ENCODE measurements around the gene RPS27A. TPM values are rescaled to one million over a fixed set of nuclear protein-coding genes. Genes with fewer than 3 reads are reported as not detected.

Gene RPS27A
- total and polyA plus RNA-seq, 9 of the 15 experiments (the other 6 are each of a cell fraction or from before 2014, with no cell fraction given) = 1,383 to 3,282 (median 2,242) TPM

DNA sequence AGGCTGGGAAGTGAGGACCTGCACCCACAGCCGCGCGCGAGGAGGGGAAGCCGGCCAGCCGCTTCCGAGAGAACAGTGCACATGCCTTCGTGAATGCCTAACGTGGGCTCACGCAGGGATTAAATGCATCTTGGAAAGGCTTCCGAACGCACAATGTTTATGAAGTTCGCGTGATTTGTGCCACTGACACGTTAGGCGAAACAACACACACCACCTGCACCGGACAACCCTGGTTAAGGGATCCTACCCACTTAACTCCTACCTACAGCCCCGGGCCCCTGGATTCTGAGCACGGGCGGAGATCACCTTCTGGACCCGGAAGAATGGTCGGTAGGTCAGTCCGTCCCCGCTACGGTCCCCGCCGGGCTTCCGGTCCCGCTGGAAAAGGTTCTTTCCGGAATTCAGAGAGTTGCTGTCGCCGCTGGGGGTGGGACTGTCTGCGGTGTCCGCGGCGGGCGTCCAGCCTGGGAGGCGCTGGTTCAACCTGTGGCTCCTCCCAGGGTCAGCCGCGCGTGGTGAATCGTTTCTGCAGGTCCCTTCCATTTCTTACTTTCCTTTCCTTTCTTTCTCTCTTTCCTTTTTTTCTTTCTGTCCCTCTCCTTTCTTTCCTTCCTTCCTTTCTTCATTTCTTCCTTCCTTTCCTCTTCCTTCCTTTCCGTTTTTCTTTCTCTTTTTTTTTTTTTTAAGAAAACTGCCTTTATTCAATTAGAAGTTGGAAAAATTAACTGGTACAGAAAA lies 36.6 kb downstream of the RPS27A start, which contains the start of gene MTIF2 (continued):
- TF ChIP-seq TAF1 (IDR thresholded peaks at IDR 0.05; ENCODE audit: control insufficient read depth, extremely low read depth, insufficient read depth, low read length, severe bottlenecking) = peak; percentile 97
- no peak for TF ChIP-seq HDAC6 (IDR thresholded peaks at IDR 0.05; ENCODE audit: low read depth, low read length)
- no peak for TF ChIP-seq RBM34 (IDR thresholded peaks at IDR 0.05; ENCODE audit: borderline replicate concordance, insufficient read depth, low read length)
- peak; percentile 94 for TF ChIP-seq ETV1 (tag; conservative IDR thresholded peaks at IDR 0.05; ENCODE audit: low read depth)
- TF ChIP-seq, protein P1, sequence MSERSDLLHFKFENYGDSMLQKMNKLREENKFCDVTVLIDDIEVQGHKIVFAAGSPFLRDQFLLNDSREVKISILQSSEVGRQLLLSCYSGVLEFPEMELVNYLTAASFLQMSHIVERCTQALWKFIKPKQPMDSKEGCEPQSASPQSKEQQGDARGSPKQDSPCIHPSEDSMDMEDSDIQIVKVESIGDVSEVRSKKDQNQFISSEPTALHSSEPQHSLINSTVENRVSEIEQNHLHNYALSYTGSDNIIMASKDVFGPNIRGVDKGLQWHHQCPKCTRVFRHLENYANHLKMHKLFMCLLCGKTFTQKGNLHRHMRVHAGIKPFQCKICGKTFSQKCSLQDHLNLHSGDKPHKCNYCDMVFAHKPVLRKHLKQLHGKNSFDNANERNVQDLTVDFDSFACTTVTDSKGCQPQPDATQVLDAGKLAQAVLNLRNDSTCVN (CRISPR knock-in tag; IDR thresholded peaks at IDR 0.05) = 0 out of 2 replicates have a peak, but pooled peaks have one; percentile 10
- peak; percentile 90 for TF ChIP-seq DIDO1 (tag; IDR thresholded peaks at IDR 0.05; ENCODE audit: low read depth)
- TF ChIP-seq, protein P2, sequence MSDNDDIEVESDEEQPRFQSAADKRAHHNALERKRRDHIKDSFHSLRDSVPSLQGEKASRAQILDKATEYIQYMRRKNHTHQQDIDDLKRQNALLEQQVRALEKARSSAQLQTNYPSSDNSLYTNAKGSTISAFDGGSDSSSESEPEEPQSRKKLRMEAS (CRISPR knock-in tag; IDR thresholded peaks at IDR 0.05) = peak; percentile 71
- TF ChIP-seq, protein P3, sequence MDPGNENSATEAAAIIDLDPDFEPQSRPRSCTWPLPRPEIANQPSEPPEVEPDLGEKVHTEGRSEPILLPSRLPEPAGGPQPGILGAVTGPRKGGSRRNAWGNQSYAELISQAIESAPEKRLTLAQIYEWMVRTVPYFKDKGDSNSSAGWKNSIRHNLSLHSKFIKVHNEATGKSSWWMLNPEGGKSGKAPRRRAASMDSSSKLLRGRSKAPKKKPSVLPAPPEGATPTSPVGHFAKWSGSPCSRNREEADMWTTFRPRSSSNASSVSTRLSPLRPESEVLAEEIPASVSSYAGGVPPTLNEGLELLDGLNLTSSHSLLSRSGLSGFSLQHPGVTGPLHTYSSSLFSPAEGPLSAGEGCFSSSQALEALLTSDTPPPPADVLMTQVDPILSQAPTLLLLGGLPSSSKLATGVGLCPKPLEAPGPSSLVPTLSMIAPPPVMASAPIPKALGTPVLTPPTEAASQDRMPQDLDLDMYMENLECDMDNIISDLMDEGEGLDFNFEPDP (CRISPR knock-in tag; IDR thresholded peaks at IDR 0.05) = no peak
- no peak for TF ChIP-seq BRCA1 (IDR thresholded peaks at IDR 0.05)
- no peak for TF ChIP-seq BRCA1 (CRISPR knock-in tag; IDR thresholded peaks at IDR 0.05)
- TF ChIP-seq ZBTB7A (IDR thresholded peaks at IDR 0.05; ENCODE audit: borderline replicate concordance, control insufficient read depth, low read depth, low read length) = peak; percentile 36; the same call in 1 of the 2 replicates
- peak; percentile 97 for TF ChIP-seq GTF2E2 (tag; IDR thresholded peaks at IDR 0.05)
- peak; percentile 52 for TF ChIP-seq RBM22 (IDR thresholded peaks at IDR 0.05; ENCODE audit: low read depth, low read length, poor library complexity, severe bottlenecking)
- TF ChIP-seq, protein P4, sequence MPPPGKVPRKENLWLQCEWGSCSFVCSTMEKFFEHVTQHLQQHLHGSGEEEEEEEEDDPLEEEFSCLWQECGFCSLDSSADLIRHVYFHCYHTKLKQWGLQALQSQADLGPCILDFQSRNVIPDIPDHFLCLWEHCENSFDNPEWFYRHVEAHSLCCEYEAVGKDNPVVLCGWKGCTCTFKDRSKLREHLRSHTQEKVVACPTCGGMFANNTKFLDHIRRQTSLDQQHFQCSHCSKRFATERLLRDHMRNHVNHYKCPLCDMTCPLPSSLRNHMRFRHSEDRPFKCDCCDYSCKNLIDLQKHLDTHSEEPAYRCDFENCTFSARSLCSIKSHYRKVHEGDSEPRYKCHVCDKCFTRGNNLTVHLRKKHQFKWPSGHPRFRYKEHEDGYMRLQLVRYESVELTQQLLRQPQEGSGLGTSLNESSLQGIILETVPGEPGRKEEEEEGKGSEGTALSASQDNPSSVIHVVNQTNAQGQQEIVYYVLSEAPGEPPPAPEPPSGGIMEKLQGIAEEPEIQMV (tag; conservative IDR thresholded peaks at IDR 0.05; ENCODE audit: low read depth) = peak; percentile 87
- TF ChIP-seq MEF2A (IDR thresholded peaks at IDR 0.05; ENCODE audit: control insufficient read depth, low read depth, low read length) = 0 out of 2 replicates have a peak, but pooled peaks have one; percentile 24
- no peak for TF ChIP-seq TAF15 (IDR thresholded peaks at IDR 0.05; ENCODE audit: low read depth, low read length)
- no peak for TF ChIP-seq ZSCAN32 (CRISPR knock-in tag; IDR thresholded peaks at IDR 0.05)
- peak; percentile 73 to 84 for TF ChIP-seq FOXK2 (conservative IDR thresholded peaks at IDR 0.05 in 1 of 2, IDR thresholded peaks at IDR 0.05 in 1 of 2; ENCODE audit: low read depth in 2 of 2)
- peak; percentile 63 for TF ChIP-seq CREB1 (IDR thresholded peaks at IDR 0.05)
- peak; percentile 79 for TF ChIP-seq CREB1 (CRISPR knock-in tag; IDR thresholded peaks at IDR 0.05)
- TF ChIP-seq ZNF695 (CRISPR knock-in tag; IDR thresholded peaks at IDR 0.05) = no peak
- TF ChIP-seq, protein P5, sequence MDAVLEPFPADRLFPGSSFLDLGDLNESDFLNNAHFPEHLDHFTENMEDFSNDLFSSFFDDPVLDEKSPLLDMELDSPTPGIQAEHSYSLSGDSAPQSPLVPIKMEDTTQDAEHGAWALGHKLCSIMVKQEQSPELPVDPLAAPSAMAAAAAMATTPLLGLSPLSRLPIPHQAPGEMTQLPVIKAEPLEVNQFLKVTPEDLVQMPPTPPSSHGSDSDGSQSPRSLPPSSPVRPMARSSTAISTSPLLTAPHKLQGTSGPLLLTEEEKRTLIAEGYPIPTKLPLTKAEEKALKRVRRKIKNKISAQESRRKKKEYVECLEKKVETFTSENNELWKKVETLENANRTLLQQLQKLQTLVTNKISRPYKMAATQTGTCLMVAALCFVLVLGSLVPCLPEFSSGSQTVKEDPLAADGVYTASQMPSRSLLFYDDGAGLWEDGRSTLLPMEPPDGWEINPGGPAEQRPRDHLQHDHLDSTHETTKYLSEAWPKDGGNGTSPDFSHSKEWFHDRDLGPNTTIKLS (IDR thresholded peaks at IDR 0.05; ENCODE audit: borderline replicate concordance, low read depth) = peak; percentile 53; the same call in 1 of the 2 replicates
